ENCODE results near the gene SEMA6B. TPM values are rescaled to one million over a fixed set of nuclear protein-coding genes. Genes with fewer than 3 reads are reported as not detected.
A peak's percentile ranks its signal among the peaks of the same experiment; 100 is the strongest.

The SEMA6B gene
- total RNA-seq, 1 donor: under 0.01 TPM

DNA sequence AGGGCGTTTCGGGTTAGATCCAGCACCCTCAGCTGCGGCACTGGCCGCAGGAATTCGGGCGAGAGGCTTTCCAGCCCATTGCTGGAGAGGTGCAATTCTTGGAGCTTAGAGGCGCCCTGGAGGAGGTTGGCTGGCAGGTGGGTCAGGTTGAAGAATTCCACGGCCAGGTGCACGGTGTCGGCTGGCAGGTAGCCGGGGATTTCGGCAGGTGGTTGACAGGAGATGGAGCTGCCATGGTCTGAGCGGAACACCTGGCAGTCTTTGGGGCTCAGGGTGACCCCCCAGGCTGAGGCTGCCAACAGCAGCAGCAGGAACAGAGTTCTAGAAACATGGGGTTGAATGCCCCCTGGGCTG is 20.9 kb downstream of the SEMA6B start:
- no peak for TF ChIP-seq CTCF (IDR thresholded peaks at IDR 0.05; ENCODE audit: insufficient read depth, low read depth, low read length)
- DNase-seq (ENCODE audit: low read depth): no peak
- H3K4me3 ChIP-seq (ENCODE audit: low read depth, low read length): no peak overlapping the region

DNA sequence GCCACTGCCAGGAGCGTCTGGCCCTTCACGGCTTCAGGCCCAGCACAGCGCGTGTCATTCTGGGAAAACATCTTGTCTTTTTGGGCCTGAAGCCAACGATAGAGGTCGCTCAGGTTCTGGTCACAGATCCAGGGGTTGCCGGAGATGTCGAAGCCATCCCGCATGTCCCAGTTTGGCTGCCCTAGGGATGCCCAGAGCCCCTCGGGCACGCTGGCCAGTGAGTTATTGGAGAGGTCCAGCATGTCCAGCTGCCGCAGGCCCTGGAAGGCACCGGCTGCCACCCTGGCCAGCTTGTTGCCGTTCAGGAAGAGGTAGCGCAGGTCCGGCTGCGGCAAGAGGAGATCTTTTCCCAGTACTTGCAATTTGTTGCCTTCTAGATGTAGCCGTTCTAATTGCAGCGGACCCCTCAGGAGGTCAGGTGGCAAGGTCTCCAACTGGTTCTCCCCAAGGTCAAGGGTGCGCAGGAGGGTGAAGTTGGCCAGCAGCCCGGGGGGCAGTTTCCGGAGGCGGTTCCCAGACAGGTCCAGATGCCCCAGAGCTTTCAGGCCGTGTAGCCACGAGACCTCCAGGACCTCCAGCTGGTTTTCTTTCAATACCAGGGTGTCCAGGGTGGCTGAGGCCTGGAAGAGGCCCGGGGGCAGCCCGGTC is 21.4 kb downstream of the SEMA6B start:
- TF ChIP-seq CTCF (IDR thresholded peaks at IDR 0.05; ENCODE audit: insufficient read depth, low read depth, low read length): no peak
- DNase-seq (ENCODE audit: low read depth): no peak
- H3K4me3 ChIP-seq (ENCODE audit: low read depth, low read length): no peak overlapping the region

- no peak for TF ChIP-seq CTCF (IDR thresholded peaks at IDR 0.05; ENCODE audit: insufficient read depth, low read depth, low read length)
- H3K4me3 ChIP-seq (ENCODE audit: low read depth, low read length): no peak overlapping the region
- no peak for DNase-seq (ENCODE audit: low read depth)
These were observed 22.7 kb downstream of the SEMA6B start for GRCh38 chr19:4536798-4537197.

DNA sequence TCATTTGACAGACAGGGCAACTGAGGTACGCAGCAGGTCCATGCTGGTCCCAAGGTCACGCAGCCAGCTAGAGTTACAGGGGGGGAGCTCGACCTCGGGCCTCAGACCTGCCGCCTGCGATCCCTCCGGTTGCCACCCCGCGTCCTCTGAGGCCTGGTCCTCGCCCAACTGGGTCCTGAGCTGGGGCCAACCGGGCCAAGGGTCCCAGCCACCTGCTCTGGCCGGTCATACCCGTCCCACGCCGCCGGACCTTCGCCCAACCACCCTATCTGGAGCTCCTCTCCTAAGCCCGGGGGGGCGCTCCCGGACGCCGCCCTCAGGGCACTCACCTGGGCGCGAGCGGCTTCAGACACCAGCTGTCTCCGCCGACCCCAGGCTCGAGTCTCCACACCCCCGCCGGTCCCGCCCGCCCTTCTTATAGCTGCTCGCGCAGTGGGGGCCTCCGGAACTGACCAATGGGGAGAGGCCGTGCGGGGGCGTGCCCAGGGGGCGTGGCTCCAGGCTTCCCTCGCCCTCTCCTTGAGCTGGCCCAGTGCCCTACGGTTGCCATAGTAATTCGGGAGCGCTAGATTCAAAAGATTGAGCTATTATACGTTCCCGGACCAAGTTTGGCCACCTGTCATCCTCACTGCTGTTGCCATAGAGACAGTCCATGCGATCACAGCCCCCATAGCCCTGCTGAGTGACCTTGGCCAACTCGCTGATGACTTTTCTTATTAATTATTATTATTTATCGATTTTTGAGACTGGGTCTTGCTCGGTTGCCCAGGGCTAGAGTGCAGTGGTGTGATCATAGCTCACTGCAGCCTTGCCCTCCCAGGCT is 24.4 kb downstream of the SEMA6B start, which contains the start of gene PLIN5:
Gene PLIN5 (minus strand): TSS at position 389 of the 823 bp plus-strand sequence. CDS start 1,150 bp downstream, outside the sequence.
- peak within 1 kb of the TSS; percentile 27 for H3K4me3 ChIP-seq (ENCODE audit: low read depth, low read length)
- no peak for TF ChIP-seq CTCF (IDR thresholded peaks at IDR 0.05; ENCODE audit: insufficient read depth, low read depth, low read length)
- peak; percentile 31 for DNase-seq (ENCODE audit: low read depth)

GRCh38 chr19:4533835-4534424 is 25.6 kb downstream of the SEMA6B start:
- H3K4me3 ChIP-seq (ENCODE audit: low read depth, low read length): no peak overlapping the region
- no peak for DNase-seq (ENCODE audit: low read depth)
- no peak for TF ChIP-seq CTCF (IDR thresholded peaks at IDR 0.05; ENCODE audit: insufficient read depth, low read depth, low read length)

GRCh38 chr19:4533334-4533733 is 26.1 kb downstream of the SEMA6B start:
- H3K4me3 ChIP-seq (ENCODE audit: low read depth, low read length): no peak overlapping the region
- TF ChIP-seq CTCF (IDR thresholded peaks at IDR 0.05; ENCODE audit: insufficient read depth, low read depth, low read length): no peak
- no peak for DNase-seq (ENCODE audit: low read depth)

Data from fibroblast of villous mesenchyme (primary cell).